ENCODE measurements around the gene SACS.

Gene SACS

DNA sequence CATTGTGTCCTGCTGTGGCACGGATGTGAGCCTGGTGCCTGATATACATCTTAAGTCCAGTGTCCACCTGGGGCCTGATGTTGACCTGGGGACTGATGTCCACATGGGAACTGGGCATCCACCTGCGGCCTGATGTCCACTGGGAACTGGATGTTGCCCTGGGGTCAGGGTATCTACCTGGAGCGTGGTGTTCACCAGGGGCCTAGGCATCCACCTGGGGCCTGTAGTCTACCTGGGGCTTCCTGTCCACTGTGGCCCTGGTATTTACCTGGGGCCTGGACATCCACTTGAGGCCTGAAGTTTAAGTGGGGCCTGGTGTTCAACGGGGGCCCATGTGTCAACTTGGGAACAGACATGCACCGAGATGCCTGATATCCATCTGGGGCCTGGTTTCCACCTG, 11.9 kb downstream of the SACS start:
- Histone ChIP-seq H3K9ac (ENCODE audit: low read length) (no peak overlapping the region), H3K4me3 (ENCODE audit: low read length) (no peak overlapping the region), H3K36me3 (replicated peaks; ENCODE audit: low read depth, low read length) (no peaks in the 10 kb centered on the region)

DNA sequence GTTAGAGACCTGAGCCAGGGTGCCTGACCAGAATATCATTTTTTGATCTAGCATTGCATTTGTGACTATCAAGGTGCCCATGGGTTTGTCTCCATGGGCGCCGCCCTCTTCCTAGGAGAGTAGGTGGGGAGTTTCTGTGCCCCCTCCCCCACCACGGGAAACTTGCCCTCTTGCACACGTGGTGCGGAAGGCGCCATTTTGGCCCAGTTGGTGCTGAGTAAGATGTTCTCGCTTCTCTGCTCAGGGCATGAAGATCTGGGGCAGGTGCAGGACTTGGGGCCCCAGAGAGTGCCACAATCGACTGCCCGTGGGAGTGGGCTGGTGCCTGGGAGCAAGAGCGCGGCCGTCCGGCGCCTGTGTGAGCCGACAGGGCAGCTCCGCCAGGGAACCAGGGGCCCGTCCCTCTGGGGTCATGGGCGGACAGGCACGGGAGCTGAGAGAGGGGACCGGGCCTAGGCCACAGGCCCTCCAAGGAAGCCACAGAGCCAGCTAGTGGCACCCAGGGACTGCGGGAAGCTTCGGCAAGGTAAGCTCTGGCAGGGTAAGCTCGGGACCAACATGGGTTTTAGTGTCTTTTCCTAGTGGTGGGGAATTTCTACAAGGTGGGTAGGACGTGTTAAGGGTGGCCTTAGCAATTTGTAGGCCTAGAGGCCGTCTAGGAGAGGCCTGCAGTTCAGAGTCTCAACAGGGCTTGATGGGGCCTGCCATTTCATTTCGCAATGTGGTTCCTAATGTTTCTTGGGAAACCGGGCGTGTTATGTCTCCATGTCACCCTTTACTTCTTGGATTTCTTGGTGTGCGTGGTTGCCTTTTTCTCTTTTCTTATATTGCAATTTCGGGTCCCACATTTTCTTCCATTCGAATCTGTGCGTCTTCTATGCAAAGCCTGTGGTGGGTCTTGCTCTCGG, 14.5 kb downstream of the SACS start:
- no peaks in the 10 kb centered on the region for H3K36me3 ChIP-seq (replicated peaks; ENCODE audit: low read depth, low read length)
- H3K9ac ChIP-seq (ENCODE audit: low read length): no peak overlapping the region
- TF ChIP-seq EZH2phosphoT487 (IDR thresholded peaks at IDR 0.05; ENCODE audit: low read depth) (no peak), CTCF (IDR thresholded peaks at IDR 0.05; ENCODE audit: low read depth, low read length) (no peak)
- 0 out of 2 replicates have a peak overlapping the region, but pooled peaks have one; percentile 9 for H3K27ac ChIP-seq (ENCODE audit: low read length)
- peaks cover 10% of the 10 kb centered on the region for H3K4me1 ChIP-seq (ENCODE audit: low read length)
- H3K4me3 ChIP-seq (ENCODE audit: low read length): no peak overlapping the region
- H3K9me3 ChIP-seq (ENCODE audit: insufficient read depth, low read length): no peaks in the 10 kb centered on the region
- H4K20me1 ChIP-seq (ENCODE audit: insufficient read depth, low read length): no peaks in the 10 kb centered on the region
- no peaks in the 10 kb centered on the region for H3K27me3 ChIP-seq (ENCODE audit: low read depth, low read length)
- no peak overlapping the region for H3K4me2 ChIP-seq (ENCODE audit: low read length)
- no peak overlapping the region for H2AFZ ChIP-seq (ENCODE audit: low read depth, low read length)
- no peaks in the 10 kb centered on the region for H3K79me2 ChIP-seq (ENCODE audit: low read length)

More for the DNA sequence above, 11.9 kb downstream of the SACS start:
- no peaks in the 10 kb centered on the region for H3K9me3 ChIP-seq (ENCODE audit: insufficient read depth, low read length)
- no peak for TF ChIP-seq EZH2phosphoT487 (IDR thresholded peaks at IDR 0.05; ENCODE audit: low read depth)
- H4K20me1 ChIP-seq (ENCODE audit: insufficient read depth, low read length): no peaks in the 10 kb centered on the region
- H3K27me3 ChIP-seq (ENCODE audit: low read depth, low read length): no peaks in the 10 kb centered on the region
- peaks cover 10% of the 10 kb centered on the region for H3K4me1 ChIP-seq (ENCODE audit: low read length)
- H3K27ac ChIP-seq (ENCODE audit: low read length): no peak overlapping the region
- H3K4me2 ChIP-seq (ENCODE audit: low read length): no peak overlapping the region
- H3K79me2 ChIP-seq (ENCODE audit: low read length): no peaks in the 10 kb centered on the region
- no peak overlapping the region for H2AFZ ChIP-seq (ENCODE audit: low read depth, low read length)

GRCh38 chr13:23414682-23415081, 18.8 kb downstream of the SACS start:
- Histone ChIP-seq H3K9ac (ENCODE audit: low read length) (no peak overlapping the region), H3K79me2 (ENCODE audit: low read length) (no peaks in the 10 kb centered on the region), H3K36me3 (replicated peaks; ENCODE audit: low read depth, low read length) (no peaks in the 10 kb centered on the region), H3K4me3 (ENCODE audit: low read length) (no peak overlapping the region), H2AFZ (ENCODE audit: low read depth, low read length) (no peak overlapping the region), H3K9me3 (ENCODE audit: insufficient read depth, low read length) (no peaks in the 10 kb centered on the region), H3K27me3 (ENCODE audit: low read depth, low read length) (0 out of 2 replicates have a peak, but pooled peaks cover 3% of the 10 kb centered on the region), H3K4me1 (ENCODE audit: low read length) (peaks cover 10% of the 10 kb centered on the region), H4K20me1 (ENCODE audit: insufficient read depth, low read length) (no peaks in the 10 kb centered on the region), H3K4me2 (ENCODE audit: low read length) (no peak overlapping the region), H3K27ac (ENCODE audit: low read length) (no peak overlapping the region)
- TF ChIP-seq EZH2phosphoT487 (IDR thresholded peaks at IDR 0.05; ENCODE audit: low read depth) (no peak), CTCF (IDR thresholded peaks at IDR 0.05; ENCODE audit: low read depth, low read length) (no peak)

DNA sequence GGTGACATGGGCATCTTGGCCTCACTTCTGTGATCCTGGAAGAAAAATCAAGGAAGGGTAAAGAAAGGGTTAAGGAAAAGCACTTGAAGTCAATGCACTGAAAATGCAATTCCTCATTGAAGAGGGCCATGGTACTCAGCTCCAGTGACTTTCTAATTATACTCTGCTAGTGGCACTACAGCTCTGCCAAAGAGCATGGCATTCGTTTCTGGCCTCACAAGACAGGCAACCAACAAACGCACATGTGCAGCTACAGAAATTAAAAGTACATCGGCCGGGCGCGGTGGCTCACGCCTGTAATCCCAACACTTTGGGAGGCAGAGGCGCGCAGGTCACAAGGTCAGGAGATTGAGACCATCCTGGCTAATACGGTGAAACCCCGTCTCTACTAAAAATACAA, 21.8 kb downstream of the SACS start:
- Histone ChIP-seq H3K27me3 (ENCODE audit: low read depth, low read length) (0 out of 2 replicates have a peak, but pooled peaks cover 3% of the 10 kb centered on the region), H3K4me1 (ENCODE audit: low read length) (no peaks in the 10 kb centered on the region; the same call in 1 of the 2 replicates), H3K4me2 (ENCODE audit: low read length) (no peak overlapping the region), H3K36me3 (replicated peaks; ENCODE audit: low read depth, low read length) (no peaks in the 10 kb centered on the region), H3K79me2 (ENCODE audit: low read length) (no peaks in the 10 kb centered on the region), H3K27ac (ENCODE audit: low read length) (no peak overlapping the region), H4K20me1 (ENCODE audit: insufficient read depth, low read length) (no peaks in the 10 kb centered on the region), H2AFZ (ENCODE audit: low read depth, low read length) (no peak overlapping the region), H3K4me3 (ENCODE audit: low read length) (no peak overlapping the region), H3K9me3 (ENCODE audit: insufficient read depth, low read length) (no peaks in the 10 kb centered on the region), H3K9ac (ENCODE audit: low read length) (no peak overlapping the region)
- no peak for TF ChIP-seq EZH2phosphoT487 (IDR thresholded peaks at IDR 0.05; ENCODE audit: low read depth)
- TF ChIP-seq CTCF (IDR thresholded peaks at IDR 0.05; ENCODE audit: low read depth, low read length): no peak
